Activated CD4-positive, CD25-positive, alpha-beta regulatory T cell treated with anti-CD3 and anti-CD28 coated beads, Interleukin-2, amount 50 U/mL, for 72 hours (primary cell): ENCODE results near the gene SUPT20HL2.
"Not testable (repeated sequence)": the region's sequence is repeated elsewhere in the genome, so short reads cannot be mapped to it uniquely, and the experiment has no call there.

Source experiments
- DNase-seq: peaks from one replicate; pipeline ENCODE4 v3.0.0; 2021

Gene SUPT20HL2

DNA sequence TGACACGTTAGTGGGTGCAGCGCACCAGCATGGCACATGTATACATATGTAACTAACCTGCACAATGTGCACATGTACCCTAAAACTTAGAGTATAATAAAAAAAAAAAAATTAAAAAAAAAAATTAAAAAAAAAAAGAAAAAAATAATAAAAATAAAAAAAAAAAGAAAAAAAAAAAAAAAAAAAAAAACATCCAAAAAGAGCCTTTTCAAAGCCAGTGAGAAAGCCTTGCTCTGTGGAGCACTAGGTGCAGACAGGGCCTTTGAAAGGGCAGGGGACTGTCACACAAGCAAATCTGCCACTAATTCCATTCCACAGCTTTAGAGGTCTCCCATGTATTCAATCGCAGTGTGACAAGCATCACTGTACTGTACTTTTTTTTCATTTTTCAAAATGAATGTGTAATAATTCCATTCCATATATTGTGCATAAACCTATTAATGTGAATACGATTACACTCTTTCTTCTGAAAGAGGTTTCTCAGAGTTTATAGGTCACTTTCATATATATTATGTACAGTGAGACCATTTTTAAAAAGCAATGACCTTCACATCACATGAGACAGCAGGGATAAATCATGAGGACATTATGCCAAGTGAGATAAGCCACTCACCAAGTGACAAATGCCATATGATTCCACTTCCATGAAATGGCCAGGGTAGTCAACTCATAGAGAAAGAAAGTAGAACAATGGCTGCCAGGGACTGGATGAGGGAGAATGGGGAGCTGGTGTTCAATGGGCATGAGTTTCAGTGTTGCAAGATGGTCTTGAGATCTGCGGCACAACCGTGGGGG lies 4.1 kb downstream of the SUPT20HL2 start:
- not testable (repeated sequence) for DNase-seq

DNA sequence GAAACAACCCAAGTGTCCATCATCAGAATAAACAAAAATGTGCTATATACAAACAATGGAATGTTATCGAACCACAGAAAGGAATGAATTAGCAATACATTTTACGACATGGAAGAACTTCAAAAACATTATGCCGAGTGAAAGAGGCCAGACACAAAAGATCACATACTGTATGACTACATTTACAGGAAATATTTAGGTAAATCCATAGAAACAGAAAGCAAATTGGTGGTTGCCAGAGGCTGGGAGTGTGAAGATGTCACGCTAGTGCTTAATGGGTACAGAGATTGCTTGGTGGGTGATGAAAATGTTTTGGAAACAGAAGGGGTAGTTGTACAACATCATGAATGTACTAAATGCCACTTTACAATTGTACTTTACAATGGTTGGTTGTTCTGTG lies 5.1 kb downstream of the SUPT20HL2 start:
- DNase-seq = not testable (repeated sequence)

DNA sequence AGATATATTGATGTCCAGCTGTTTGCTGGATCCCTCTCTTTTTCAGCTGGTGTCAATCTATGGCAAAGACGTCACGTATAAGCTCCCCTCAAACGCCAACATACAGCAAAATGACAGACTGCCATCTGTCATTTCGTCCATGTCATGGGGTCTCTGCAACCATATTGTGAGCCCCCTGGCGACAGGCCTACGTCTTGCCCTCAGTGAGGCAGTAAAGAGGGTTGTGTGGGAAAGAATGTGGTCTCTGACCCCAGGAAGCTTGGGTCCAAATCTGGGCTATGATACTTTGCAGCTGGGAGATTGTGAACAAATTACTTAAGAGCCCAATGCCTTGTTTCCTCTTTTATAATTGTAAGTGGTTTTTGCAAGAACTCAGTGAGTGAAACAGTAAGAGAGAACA lies 7.4 kb downstream of the SUPT20HL2 start:
- DNase-seq = no peak

DNA sequence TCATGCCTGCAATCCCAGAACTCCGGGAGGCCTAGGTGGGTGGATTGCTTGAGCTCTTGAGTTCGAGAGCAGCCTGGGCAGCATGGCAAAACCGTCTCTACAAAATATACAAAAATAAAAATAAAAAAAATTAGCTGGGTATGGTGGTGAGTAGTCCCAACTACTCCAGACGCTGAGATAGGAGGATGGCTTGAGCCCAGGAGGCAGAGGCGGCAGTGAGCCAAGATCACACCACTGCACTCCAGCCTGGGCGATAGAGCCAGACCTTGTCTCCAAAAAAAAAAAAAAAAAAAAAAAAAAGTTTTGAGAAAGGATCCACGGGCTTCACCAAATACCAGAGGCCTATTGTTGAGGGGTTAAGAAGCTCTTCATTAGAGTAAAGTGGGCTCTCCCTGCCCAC lies 8.0 kb downstream of the SUPT20HL2 start:
- no peak for DNase-seq

DNA sequence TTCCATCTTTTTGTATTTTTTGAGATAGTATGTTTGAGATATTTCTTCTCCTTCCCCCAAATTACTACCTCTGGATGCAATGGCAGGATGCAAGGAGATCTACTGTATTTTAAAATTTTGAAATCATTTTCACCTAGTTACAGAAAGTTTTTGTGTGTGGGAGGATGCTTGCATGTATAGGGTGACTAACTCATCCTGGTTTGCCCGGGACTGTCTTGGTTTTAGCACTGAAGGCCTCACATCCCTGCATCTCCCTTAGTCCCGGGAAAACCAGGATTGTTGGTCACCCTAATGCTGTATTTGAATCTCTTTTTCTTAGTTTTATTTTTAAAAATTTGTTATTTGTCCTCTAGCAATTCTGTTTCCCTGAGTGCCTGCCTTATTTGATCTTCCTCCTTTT lies 12.1 kb downstream of the SUPT20HL2 start:
- DNase-seq = no peak

DNA sequence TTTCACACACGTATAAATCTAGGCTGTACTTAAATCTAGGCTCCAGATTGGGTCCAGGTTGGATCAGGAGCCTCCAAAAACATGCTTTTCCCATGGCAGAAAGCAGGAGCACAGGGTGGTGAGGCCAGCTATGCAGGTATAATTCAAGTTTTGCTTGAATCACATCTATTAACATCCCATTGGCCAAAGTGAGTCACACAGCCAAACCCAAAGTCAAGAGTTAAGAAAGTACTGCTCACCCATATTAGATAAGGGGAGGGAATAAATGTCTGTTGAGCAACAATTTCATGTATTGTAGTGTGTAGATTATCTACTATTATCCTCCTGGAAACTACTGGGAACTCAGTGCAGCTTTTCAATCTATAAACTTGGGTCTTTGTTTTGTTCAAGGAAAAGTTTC lies 12.8 kb downstream of the SUPT20HL2 start:
- no peak for DNase-seq

DNA sequence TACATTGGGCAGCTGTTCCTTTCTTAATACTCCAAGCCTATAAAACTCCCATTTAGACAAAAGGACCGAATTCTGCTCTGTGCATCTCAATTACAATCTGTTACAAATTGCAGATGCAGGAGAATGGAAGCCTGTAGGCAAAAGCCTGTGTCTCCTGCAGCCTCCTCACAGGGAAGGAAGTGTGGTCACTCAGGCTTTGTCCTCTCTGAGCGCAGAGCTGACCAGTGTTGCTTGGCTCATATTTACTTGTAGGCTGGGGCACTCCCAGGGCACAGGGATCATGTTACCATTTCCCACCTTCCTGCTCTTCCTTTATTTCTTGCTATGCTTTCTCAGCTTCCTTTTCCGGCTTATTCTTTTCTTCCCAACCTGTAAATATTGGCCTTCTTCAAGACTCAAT lies 15.7 kb downstream of the SUPT20HL2 start:
- no peak for DNase-seq

DNA sequence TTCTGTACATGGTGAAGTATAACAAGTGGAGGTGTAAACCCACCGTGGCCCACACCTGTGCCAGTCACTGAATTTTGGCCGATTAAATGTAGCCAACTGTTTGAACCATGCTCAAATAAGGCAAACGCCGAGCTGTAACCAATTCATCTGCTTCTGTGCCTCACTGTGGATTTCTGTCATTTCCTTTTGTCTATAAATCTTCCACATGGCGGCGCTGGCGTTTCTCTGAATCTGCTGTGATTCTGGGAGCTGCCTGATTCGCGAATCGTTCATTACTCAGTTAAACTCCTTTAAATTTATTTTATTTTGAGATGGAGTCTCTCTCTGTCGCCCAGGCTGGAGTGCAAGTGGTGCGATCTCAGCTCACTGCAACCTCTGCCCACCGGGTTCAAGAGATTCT lies 19.2 kb downstream of the SUPT20HL2 start:
- no peak for DNase-seq

DNA sequence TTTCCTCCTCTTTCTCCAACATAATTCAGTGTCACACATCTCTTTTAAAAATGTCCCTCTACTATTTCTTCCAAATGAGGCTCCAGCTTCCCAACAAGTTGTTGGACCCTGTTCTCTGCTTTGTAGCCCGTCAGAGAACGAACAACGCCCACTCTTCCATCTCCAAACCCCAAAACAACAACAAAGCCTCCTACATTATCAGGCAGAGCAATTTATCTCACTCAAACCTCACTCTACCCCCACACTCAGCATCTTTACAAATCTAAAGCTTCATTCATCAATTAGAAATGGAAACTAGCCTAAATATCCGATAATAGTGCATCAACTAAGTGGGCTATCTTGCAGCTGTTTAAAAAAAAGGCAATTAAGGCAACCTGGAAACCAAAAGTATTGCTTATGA lies 20.5 kb downstream of the SUPT20HL2 start:
- no peak for DNase-seq

DNA sequence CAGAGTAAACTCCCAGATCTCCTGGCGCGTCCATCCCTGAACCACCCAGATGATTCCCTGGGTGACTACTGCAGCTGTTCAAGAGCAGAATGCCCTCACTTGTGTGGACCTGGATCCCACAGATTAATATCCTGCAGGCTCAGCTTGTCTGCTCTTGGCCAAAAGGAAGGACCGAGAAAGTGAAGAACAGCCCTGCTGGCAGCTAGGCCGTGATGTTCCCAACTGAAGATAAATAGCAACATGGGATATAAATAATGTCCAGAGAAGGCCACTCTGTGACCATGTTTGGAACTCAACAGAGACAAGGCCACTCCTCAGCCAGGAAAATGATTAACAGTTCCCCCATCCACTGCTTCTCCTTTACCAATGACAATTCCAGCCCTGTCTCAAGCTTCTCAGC lies 21.5 kb downstream of the SUPT20HL2 start:
- DNase-seq = no peak

DNA sequence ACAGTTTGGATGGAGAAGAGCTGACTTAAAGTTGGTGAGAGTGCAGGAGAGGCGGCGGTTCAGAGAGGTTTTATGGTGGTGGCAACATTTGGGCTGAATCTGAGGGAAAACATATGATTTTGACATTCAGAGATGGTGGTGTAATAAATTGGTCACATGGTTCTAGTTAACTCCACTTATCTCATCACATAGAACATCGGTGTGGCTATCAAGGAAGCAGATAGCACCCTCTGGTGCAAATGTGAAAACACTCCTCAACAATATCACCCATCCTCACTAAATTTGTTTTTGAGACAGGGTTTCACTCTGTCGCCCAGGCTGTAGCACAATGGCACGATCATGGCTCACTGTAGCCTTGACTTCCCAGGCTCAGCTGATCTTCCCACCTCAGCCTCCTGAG lies 28.8 kb downstream of the SUPT20HL2 start:
- no peak for DNase-seq

DNA sequence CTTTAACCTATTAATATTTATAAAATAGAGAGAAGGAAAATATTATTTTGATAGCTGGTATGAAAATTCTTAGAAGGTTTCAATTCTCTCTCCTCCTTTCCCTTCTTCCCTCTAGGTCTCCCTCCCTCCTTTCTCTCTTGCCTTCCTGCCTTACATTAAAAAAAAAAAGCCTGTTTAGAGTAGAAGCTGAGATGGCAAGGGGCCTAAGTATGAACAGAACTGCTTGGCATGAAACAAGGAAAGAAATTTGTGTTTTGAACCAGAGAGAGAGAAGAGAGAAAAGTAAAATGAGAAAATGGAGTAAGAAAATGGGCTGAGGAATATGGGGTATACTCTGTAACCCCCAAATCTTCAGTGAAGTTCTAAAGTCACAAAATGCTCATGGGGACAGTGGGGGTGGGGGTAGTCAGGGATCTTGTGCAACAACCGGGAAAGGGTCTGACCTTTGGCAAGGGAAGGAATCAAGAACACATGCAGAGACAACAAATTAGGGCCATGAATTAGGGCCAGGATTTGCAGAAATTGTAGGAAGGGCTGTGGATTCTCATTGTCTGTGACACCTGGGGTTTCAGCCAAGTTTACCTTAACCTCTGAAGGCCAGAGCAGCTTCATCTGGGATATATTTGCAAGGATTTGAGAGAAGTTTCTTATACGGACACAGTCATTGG lies 30.6 kb downstream of the SUPT20HL2 start:
- DNase-seq = no peak

DNA sequence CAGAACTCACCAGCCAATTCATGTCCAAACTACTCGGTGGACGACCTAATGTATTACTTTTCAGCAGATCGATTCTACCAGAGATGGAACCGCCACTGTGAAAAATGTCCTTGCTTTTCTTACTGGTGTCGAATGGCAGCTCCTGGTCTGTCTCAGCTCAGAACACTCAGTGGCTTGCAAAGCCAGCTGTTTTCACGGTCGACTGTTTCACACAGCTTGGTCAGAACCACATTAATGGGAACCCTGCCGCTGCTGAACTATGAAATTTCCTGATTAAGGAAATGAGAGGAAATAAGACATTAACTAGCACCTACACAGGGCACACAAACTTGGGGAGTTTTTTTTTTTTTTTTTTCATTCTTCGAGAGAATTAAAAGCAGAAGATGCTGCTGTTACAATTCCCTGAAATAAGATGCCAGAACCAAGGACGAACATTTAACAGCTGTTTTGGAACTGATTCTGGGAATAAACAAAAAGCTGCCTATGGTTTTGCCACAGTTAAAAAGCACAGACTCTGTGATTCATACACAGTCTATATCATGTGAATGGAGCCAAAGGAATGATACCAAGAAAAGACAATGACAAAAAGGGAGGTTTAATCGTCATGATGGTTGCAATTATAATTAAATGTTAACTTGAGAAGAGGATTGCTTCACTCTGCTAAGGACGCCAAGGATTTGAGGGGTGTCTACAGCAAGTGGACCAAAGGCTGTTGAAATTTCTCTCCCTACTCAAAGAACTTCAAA lies 31.3 kb downstream of the SUPT20HL2 start:
- no peak for DNase-seq

DNA sequence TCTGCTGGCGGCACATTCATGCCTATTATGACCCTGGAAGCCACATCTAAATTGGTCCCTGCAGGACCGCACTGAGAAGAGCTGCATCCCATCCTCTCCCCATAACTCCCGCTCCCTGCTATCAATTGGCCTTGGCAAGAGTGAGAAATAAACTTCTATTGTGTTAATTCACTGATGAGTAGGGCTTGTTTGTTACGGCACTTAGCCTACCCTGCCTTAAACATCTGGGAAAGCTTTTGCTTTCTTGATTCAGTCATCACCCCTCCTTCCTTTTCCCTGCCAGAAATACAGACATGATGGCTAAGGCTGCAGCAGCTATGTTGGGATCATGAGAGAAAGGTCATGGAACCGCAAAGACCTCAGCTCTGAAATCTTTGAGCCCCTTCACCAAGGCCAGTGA lies 36.5 kb downstream of the SUPT20HL2 start:
- DNase-seq = no peak

DNA sequence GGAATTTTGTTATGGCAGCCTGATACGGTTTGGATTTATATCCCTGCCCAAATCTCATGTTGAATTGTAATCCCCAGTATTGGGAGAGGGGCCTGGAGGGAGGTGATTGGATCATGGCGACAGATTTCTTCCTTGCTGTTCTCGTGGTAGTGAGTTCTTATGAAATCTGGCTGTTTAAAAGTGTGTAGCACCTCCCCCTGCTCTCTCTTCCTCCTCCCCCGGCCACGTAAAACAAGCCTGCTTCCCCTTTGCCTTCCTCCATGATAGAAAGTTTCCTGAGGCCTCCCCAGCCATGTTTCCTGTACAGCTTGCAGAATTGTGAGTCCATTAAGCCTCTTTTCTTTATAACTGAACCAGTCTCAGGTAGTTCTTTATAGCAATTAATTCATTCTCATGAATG lies 37.9 kb downstream of the SUPT20HL2 start:
- DNase-seq = no peak

DNA sequence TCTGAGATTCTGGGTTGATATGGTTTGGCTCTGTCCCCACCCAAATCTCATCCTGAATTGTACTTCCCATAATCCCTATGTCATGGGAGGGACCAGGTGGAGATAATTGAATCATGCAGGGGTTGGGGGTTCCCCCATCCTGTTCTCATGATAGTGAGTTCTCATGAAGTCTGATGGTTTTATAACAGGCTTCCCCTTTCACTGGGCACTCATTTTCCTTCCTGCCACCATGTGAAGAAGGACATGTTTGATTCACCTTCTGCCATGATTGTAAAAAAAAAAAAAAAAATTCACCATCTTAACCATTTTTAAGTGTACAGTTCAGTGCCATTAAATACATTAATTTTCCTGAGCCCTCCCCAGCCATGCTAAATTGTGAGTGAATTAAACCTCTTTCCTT lies 42.6 kb downstream of the SUPT20HL2 start:
- DNase-seq = no peak

DNA sequence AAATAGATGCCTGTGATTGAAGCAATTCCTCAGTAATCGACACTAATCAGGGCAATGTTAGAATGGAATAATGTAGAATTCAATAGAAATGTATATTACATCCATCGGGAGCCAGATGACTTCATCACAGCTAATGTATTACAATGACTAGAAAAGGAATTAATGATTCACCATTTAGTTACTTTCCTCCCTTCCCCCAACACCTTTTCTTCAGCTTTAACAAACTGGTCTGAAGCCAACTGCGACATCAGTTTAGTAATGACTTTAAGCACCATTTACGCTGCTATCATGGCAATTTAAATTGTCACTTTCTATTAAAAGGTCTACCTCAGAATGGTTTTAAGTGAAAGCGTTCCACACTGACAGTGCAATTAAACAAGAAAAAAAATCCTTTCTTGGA lies 45.1 kb downstream of the SUPT20HL2 start:
- DNase-seq = no peak

DNA sequence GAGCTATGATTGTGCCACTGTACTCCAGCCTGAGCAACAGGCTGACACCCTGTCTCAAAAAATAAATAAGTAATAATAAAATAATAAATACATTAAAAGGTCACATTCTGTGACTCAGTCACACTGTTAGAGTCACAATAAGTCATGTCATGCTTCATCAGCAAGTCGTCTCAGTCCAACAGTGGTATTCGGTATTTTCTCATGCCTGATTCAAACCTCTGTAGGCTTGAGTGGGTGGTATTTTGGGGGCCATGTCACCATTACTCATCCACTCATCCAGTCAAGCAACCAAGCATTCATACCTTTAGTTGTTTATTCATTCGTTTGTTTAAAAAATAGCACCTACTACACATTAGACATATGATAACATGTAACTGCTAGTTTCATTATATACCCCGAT lies 46.9 kb downstream of the SUPT20HL2 start:
- no peak for DNase-seq

DNA sequence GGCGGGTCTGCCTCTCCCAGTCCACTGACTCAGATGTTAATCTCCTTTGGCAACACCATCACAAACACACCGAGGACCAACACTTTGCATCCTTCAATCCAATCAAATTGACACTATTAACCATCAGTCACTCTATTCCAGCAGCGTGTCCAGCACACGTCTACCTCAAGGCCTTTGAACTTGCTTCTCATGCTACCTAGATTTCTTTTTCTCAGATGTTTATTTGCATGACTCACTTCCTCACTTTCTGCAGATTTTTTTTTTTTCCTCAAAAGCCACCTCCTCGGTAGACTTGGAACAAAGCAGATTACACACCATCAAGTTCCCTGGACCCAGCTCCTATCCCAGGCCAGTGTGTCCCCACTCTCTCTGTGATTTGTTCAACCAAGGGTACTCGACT lies 49.5 kb downstream of the SUPT20HL2 start:
- no peak for DNase-seq

DNA sequence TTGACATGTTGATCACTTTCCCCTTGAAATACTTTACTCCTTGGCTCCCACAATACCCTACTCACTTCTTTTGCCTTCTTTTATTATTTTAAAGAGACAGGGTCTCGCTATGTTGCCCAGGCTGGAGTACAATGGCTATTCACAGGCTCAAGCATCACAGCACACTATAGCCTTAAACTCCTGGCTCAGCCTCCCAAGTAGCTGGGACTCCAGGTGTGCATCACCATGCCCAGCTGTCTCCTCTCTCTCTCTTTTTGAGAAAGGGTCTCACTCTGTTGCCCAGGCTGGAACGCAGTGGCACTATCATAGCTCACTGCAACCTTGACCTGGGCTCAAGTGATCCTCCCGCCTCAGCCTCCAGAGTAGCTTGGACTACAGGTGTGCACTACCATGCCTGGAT lies 51.6 kb downstream of the SUPT20HL2 start:
- DNase-seq = no peak
